Measurements from ENCODE around the gene NELFCD.
"Not testable (repeated sequence)": the region's sequence is repeated elsewhere in the genome, so short reads cannot be mapped to it uniquely, and the experiment has no call there.

The NELFCD gene

GRCh38 chr20:58959652-58960051, 21.4 kb upstream of the NELFCD start:
- H2BK5ac ChIP-seq (ENCODE audit: low read depth, low read length, poor library complexity) = no peak overlapping the region

GRCh38 chr20:58963060-58963584, 17.9 kb upstream of the NELFCD start:
- Histone ChIP-seq H3K36me3 (ENCODE audit: control insufficient read depth in 1 of 2, insufficient read depth in 2 of 2, low read length in 2 of 2) (no peaks in the 10 kb centered on the region), H2AK5ac (ENCODE audit: low read length) (no peak overlapping the region), H4K8ac (ENCODE audit: low read depth, low read length) (no peak overlapping the region), H3K27me3 (ENCODE audit: insufficient read depth, low read length) (no peaks in the 10 kb centered on the region), H2BK5ac (ENCODE audit: low read depth, low read length, poor library complexity) (no peak overlapping the region), H3K4me1 (ENCODE audit: control insufficient read depth in 1 of 2, insufficient read depth in 2 of 2, low read length in 2 of 2) (peaks cover 4 to 5% of the 10 kb centered on the region in 2 experiments), H3K23ac (ENCODE audit: low read length) (no peak overlapping the region), H3K4me3 (ENCODE audit: low read depth, low read length) (no peak overlapping the region), H3K14ac (ENCODE audit: low read length) (no peak overlapping the region), H3K9ac (ENCODE audit: low read length) (no peak overlapping the region), H3K4ac (ENCODE audit: low read depth, low read length) (no peak overlapping the region), H3K9me3 (ENCODE audit: insufficient read depth, low read depth, low read length) (peaks cover 4% of the 10 kb centered on the region), H3K4me2 (ENCODE audit: low read length) (no peak overlapping the region), H3K27ac (ENCODE audit: low read depth, low read length) (peak overlapping the region; percentile 31), H4K91ac (ENCODE audit: low read depth, low read length) (no peak overlapping the region), H2AFZ (ENCODE audit: insufficient read depth, low read length, poor library complexity) (no peak overlapping the region), H3K18ac (ENCODE audit: low read length) (no peak overlapping the region), H3K79me1 (ENCODE audit: low read length) (no peaks in the 10 kb centered on the region), H3K79me2 (ENCODE audit: control insufficient read depth, insufficient read depth, low read length, poor library complexity) (no peaks in the 10 kb centered on the region), H2BK12ac (ENCODE audit: low read length) (peak overlapping the region; percentile 45), H4K12ac (ENCODE audit: low read depth, low read length) (no peak overlapping the region), H2BK120ac (ENCODE audit: insufficient read depth, low read length, poor library complexity) (no peak overlapping the region)
- no peak for DNase-seq
- WGBS (ENCODE audit: extremely low coverage, insufficient coverage, insufficient read length) = no CpG with 5 or more reads among the region's 8 CpGs

More at GRCh38 chr20:58959652-58960051, 21.4 kb upstream of the NELFCD start:
- Histone ChIP-seq H3K4me1 (ENCODE audit: control insufficient read depth in 1 of 2, insufficient read depth in 2 of 2, low read length in 2 of 2) (peaks cover 0 to 2% of the 10 kb centered on the region in 2 experiments), H3K9ac (ENCODE audit: low read length) (no peak overlapping the region), H2BK12ac (ENCODE audit: low read length) (no peak overlapping the region), H3K27ac (ENCODE audit: low read depth, low read length) (no peak overlapping the region), H3K79me2 (ENCODE audit: control insufficient read depth, insufficient read depth, low read length, poor library complexity) (no peaks in the 10 kb centered on the region), H4K12ac (ENCODE audit: low read depth, low read length) (no peak overlapping the region), H3K23ac (ENCODE audit: low read length) (no peak overlapping the region), H4K8ac (ENCODE audit: low read depth, low read length) (no peak overlapping the region), H2AK5ac (ENCODE audit: low read length) (no peak overlapping the region), H3K4ac (ENCODE audit: low read depth, low read length) (no peak overlapping the region), H3K9me3 (ENCODE audit: insufficient read depth, low read depth, low read length) (no peaks in the 10 kb centered on the region), H3K27me3 (ENCODE audit: insufficient read depth, low read length) (no peaks in the 10 kb centered on the region), H3K4me2 (ENCODE audit: low read length) (no peak overlapping the region), H3K36me3 (ENCODE audit: control insufficient read depth in 1 of 2, insufficient read depth in 2 of 2, low read length in 2 of 2) (no peaks in the 10 kb centered on the region), H3K79me1 (ENCODE audit: low read length) (no peaks in the 10 kb centered on the region), H3K14ac (ENCODE audit: low read length) (no peak overlapping the region), H4K91ac (ENCODE audit: low read depth, low read length) (no peak overlapping the region), H3K18ac (ENCODE audit: low read length) (no peak overlapping the region), H2AFZ (ENCODE audit: insufficient read depth, low read length, poor library complexity) (no peak overlapping the region), H2BK120ac (ENCODE audit: insufficient read depth, low read length, poor library complexity) (no peak overlapping the region), H3K4me3 (ENCODE audit: low read depth, low read length) (no peak overlapping the region)
- peak; percentile 57 to 68 for DNase-seq
- WGBS (ENCODE audit: extremely low coverage, insufficient coverage, insufficient read length) = no CpG with 5 or more reads among the region's 6 CpGs

GRCh38 chr20:58963922-58964321, 17.1 kb upstream of the NELFCD start:
- H2AK5ac ChIP-seq (ENCODE audit: low read length); H4K91ac ChIP-seq (ENCODE audit: low read depth, low read length); H3K27me3 ChIP-seq (ENCODE audit: insufficient read depth, low read length); H4K8ac ChIP-seq (ENCODE audit: low read depth, low read length); H3K23ac ChIP-seq (ENCODE audit: low read length); H3K36me3 ChIP-seq (ENCODE audit: control insufficient read depth in 1 of 2, insufficient read depth in 2 of 2, low read length in 2 of 2); H3K79me2 ChIP-seq (ENCODE audit: control insufficient read depth, insufficient read depth, low read length, poor library complexity); H3K4me3 ChIP-seq (ENCODE audit: low read depth, low read length); H3K9me3 ChIP-seq (ENCODE audit: insufficient read depth, low read depth, low read length); H3K14ac ChIP-seq (ENCODE audit: low read length); H3K4me1 ChIP-seq (ENCODE audit: control insufficient read depth in 1 of 2, insufficient read depth in 2 of 2, low read length in 2 of 2); H3K27ac ChIP-seq (ENCODE audit: low read depth, low read length); H3K9ac ChIP-seq (ENCODE audit: low read length); H4K12ac ChIP-seq (ENCODE audit: low read depth, low read length); H2BK5ac ChIP-seq (ENCODE audit: low read depth, low read length, poor library complexity); DNase-seq; H3K18ac ChIP-seq (ENCODE audit: low read length); H3K79me1 ChIP-seq (ENCODE audit: low read length); H2BK12ac ChIP-seq (ENCODE audit: low read length); H3K4me2 ChIP-seq (ENCODE audit: low read length); H2BK120ac ChIP-seq (ENCODE audit: insufficient read depth, low read length, poor library complexity); H2AFZ ChIP-seq (ENCODE audit: insufficient read depth, low read length, poor library complexity); H3K4ac ChIP-seq (ENCODE audit: low read depth, low read length): not testable (repeated sequence)
- no CpG with 5 or more reads among the region's 5 CpGs for WGBS (ENCODE audit: extremely low coverage, insufficient coverage, insufficient read length)

GRCh38 chr20:58965270-58966064, 15.6 kb upstream of the NELFCD start:
- no peak overlapping the region for H3K4ac ChIP-seq (ENCODE audit: low read depth, low read length)
- H3K27ac ChIP-seq (ENCODE audit: low read depth, low read length) = no peak overlapping the region
- no peak overlapping the region for H2BK5ac ChIP-seq (ENCODE audit: low read depth, low read length, poor library complexity)
- no peak overlapping the region for H2BK12ac ChIP-seq (ENCODE audit: low read length)
- no peak overlapping the region for H2AFZ ChIP-seq (ENCODE audit: insufficient read depth, low read length, poor library complexity)
- no peak overlapping the region for H2BK120ac ChIP-seq (ENCODE audit: insufficient read depth, low read length, poor library complexity)
- no peak overlapping the region for H3K23ac ChIP-seq (ENCODE audit: low read length)
- H3K36me3 ChIP-seq (ENCODE audit: control insufficient read depth in 1 of 2, insufficient read depth in 2 of 2, low read length in 2 of 2) = no peaks in the 10 kb centered on the region
- H3K18ac ChIP-seq (ENCODE audit: low read length) = no peak overlapping the region
- H3K4me3 ChIP-seq (ENCODE audit: low read depth, low read length) = no peak overlapping the region
- H3K4me2 ChIP-seq (ENCODE audit: low read length) = no peak overlapping the region
- no peak overlapping the region for H4K91ac ChIP-seq (ENCODE audit: low read depth, low read length)
- H4K8ac ChIP-seq (ENCODE audit: low read depth, low read length) = no peak overlapping the region
- no peaks in the 10 kb centered on the region for H3K79me1 ChIP-seq (ENCODE audit: low read length)
- H3K79me2 ChIP-seq (ENCODE audit: control insufficient read depth, insufficient read depth, low read length, poor library complexity) = no peaks in the 10 kb centered on the region
- H2AK5ac ChIP-seq (ENCODE audit: low read length) = no peak overlapping the region
- H3K4me1 ChIP-seq (ENCODE audit: control insufficient read depth in 1 of 2, insufficient read depth in 2 of 2, low read length in 2 of 2) = peaks cover 4 to 5% of the 10 kb centered on the region in 2 experiments
- no CpG with 5 or more reads among the region's 14 CpGs for WGBS (ENCODE audit: extremely low coverage, insufficient coverage, insufficient read length)
- no peaks in the 10 kb centered on the region for H3K27me3 ChIP-seq (ENCODE audit: insufficient read depth, low read length)
- H3K9me3 ChIP-seq (ENCODE audit: insufficient read depth, low read depth, low read length) = peaks cover 4% of the 10 kb centered on the region
- no peak overlapping the region for H3K9ac ChIP-seq (ENCODE audit: low read length)
- no peak overlapping the region for H4K12ac ChIP-seq (ENCODE audit: low read depth, low read length)
- no peak overlapping the region for H3K14ac ChIP-seq (ENCODE audit: low read length)
- no peak for DNase-seq

Data from trophoblast cell (in vitro differentiated cells and primary cell).